GM12878 (cell line): ENCODE measurements around the gene MRPS35. TPM values are rescaled to one million over a fixed set of nuclear protein-coding genes. Genes with fewer than 3 reads are reported as not detected.

Source experiments
- ATAC-seq: fragments of 200-7000 bp; cut with Tn5 transposase; 3 replicates; pipeline ENCODE4 v1.9.1; 2020; ENCODE audit warnings: mild to moderate bottlenecking, moderate library complexity
- BruUV-seq: library from RNA; stranded (reverse); fragments of 400-500 nt; replicated peaks from 2 replicates; lab custom pipeline; 2021; lab: Mats Ljungman, UMichigan
- CTCF ChIA-PET: fragments of 300-600 bp; sonication (Branson Sonifier 250); formaldehyde crosslinking; extraction: SDS; loops from one replicate; lab custom pipeline; 2021; ENCODE audit warnings: inconsistent platforms; lab: Yijun Ruan, JAX
- POLR2A ChIA-PET: fragments of 350-600 bp; formaldehyde crosslinking; extraction: SDS; loops from one replicate; lab custom pipeline; 2021; ENCODE audit warnings: inconsistent platforms; lab: Charles Lee
- RAD21 ChIA-PET: fragments of 300-600 bp; sonication (Branson Sonifier 250); formaldehyde crosslinking; loops from one replicate; lab custom pipeline; 2023; ENCODE audit warnings: antibody characterized with exemption; ENCODE audit not compliant: unreplicated experiment; lab: Charles Lee
- SMC1A ChIA-PET: fragments of 300-600 bp; sonication (Branson Sonifier 250); formaldehyde crosslinking; loops from one replicate; lab custom pipeline; 2023; ENCODE audit not compliant: unreplicated experiment, uncharacterized antibody; lab: Charles Lee
- DNase-seq: peaks from one replicate; pipeline ENCODE4 v3.0.0-alpha.2; 2011; ENCODE audit warnings: low read depth, low spot score
- FAIRE-seq: peaks from 3 replicates; lab custom pipeline; 2011; peaks lifted over from hg19 to GRCh38; lab: Jason Lieb, UNC
- H2AFZ ChIP-seq: 2 replicates; pipeline ENCODE4 v1.6.0; 2011; ENCODE audit warnings: low read depth, low read length, control low read depth; ENCODE audit not compliant: control insufficient read depth
- H3K27ac ChIP-seq: 2 replicates; pipeline ENCODE4 v1.5.1; 2011; ENCODE audit warnings: control low read depth; ENCODE audit not compliant: control insufficient read depth, insufficient read depth
- H3K27me3 ChIP-seq, 2 experiments: replicated peaks in 1 of 2; 2 replicates each; pipeline versions ENCODE4 v1.6.0 to v1.6.1; 2011; ENCODE audit warnings: low read length in 1 of 2; ENCODE audit not compliant: control insufficient read depth in 2 of 2, insufficient read depth in 2 of 2
- H3K36me3 ChIP-seq, 2 experiments: 2 replicates each; pipeline ENCODE4 v1.5.1; 2011; ENCODE audit warnings: low read length in 1 of 2; ENCODE audit not compliant: control insufficient read depth in 2 of 2, insufficient read depth in 2 of 2
- H3K4me1 ChIP-seq: 2 replicates; pipeline ENCODE4 v1.6.1; 2011; ENCODE audit warnings: mild to moderate bottlenecking, low read length, moderate library complexity, mixed read lengths; ENCODE audit not compliant: control insufficient read depth, insufficient read depth
- H3K4me2 ChIP-seq: 2 replicates; pipeline ENCODE4 v1.6.0; 2011; ENCODE audit warnings: control low read depth; ENCODE audit not compliant: control insufficient read depth, insufficient read depth
- H3K4me3 ChIP-seq: fragments of 200-600 bp; sonication (generic); 2 replicates; pipeline ENCODE4 v1.5.1; 2016
- H3K79me2 ChIP-seq: 2 replicates; pipeline ENCODE4 v1.6.0; 2011; ENCODE audit warnings: low read length; ENCODE audit not compliant: control insufficient read depth, insufficient read depth
- H3K9ac ChIP-seq: 2 replicates; pipeline ENCODE4 v1.8.0; 2011; ENCODE audit warnings: low read length, control low read depth, mixed read lengths; ENCODE audit not compliant: control insufficient read depth, insufficient read depth
- H3K9me3 ChIP-seq: replicated peaks from 3 replicates; pipeline ENCODE4 v1.5.1; 2011; ENCODE audit warnings: mild to moderate bottlenecking, low read length; ENCODE audit not compliant: control insufficient read depth, insufficient read depth
- H4K20me1 ChIP-seq: 2 replicates; pipeline ENCODE4 v1.6.0; 2011; ENCODE audit not compliant: control insufficient read depth, insufficient read depth
- NR2F1 ChIP-seq: fragments of 450-650 bp; conservative IDR thresholded peaks from 2 replicates; pipeline ENCODE4 v1.6.1; 2017; ENCODE audit warnings: mild to moderate bottlenecking
- PAX5 ChIP-seq: IDR thresholded peaks from 2 replicates; pipeline ENCODE4 v1.6.1; 2011; ENCODE audit warnings: low read depth, low read length, borderline replicate concordance
- SP1 ChIP-seq: IDR thresholded peaks from one replicate; pipeline ENCODE4 v1.6.1; 2011; ENCODE audit warnings: low read depth, low read length
- SPI1 ChIP-seq: IDR thresholded peaks from 2 replicates; pipeline ENCODE4 v1.6.1; 2011; ENCODE audit warnings: low read depth, mild to moderate bottlenecking, low read length, moderate library complexity, borderline replicate concordance; ENCODE audit not compliant: insufficient read depth
- WGBS: methylation state at CpG from one replicate; pipeline ENCODE4 v1.1.6; 2016; ENCODE audit warnings: low lambda C conversion rate; ENCODE audit not compliant: insufficient replicate concordance, insufficient coverage; ENCODE audit errors: missing lambda C conversion rate; 5-methylcytosine and 5-hydroxymethylcytosine counted together
- in situ Hi-C: fragments of 300-500 bp; cut with MboI; formaldehyde crosslinking; loops from 9 replicates; pipeline ENCODE4 v1.14.3; 2018; ENCODE audit warnings: mixed read lengths
- intact Hi-C: fragments of 100-400 bp; cut with micrococcal nuclease; formaldehyde crosslinking; loops from one replicate; pipeline ENCODE4 v1.14.2; 2022; ENCODE audit not compliant: unreplicated experiment
- polyA plus RNA-seq, 11 experiments: library from polyadenylated mRNA; depleted of rRNA in 4 of 11; unstranded in 6 of 11; stranded (reverse) in 5 of 11; fragments of >200 nt; fragmentation: Nextera tagmentation in 4 of 11; fragmentation: Illumina TruSeq in 1 of 11; extraction: Ambion mirVana in 4 of 11; extraction: Trizol in 1 of 11; gene quantifications; 1 replicate in 1 of 11; 2 replicates in 10 of 11; pipeline versions ENCODE4 v1.2.1 to v1.2.3, GENCODE V29; 2011 to 2016; ENCODE audit warnings: inconsistent platforms in 2 of 11, missing spikeins in 2 of 11, low read depth in 1 of 11
- total RNA-seq, 4 experiments: library from RNA; depleted of rRNA in 3 of 4; stranded (reverse); fragments of >200 nt in 3 of 4; fragmentation: Illumina TruSeq in 1 of 4; extraction: Trizol in 1 of 4; gene quantifications; 2 replicates each; pipeline versions ENCODE4 v1.2.1 to v1.2.3, GENCODE V29; 2013 to 2021
- TF ChIP-seq, protein P1 (sequence below): IDR thresholded peaks from 2 replicates; pipeline ENCODE4 v1.6.1; 2012; ENCODE audit warnings: mild to moderate bottlenecking, low read depth, low read length

The MRPS35 gene
- total and polyA plus RNA-seq, 10 of the 15 experiments (the other 5 are each of a cell fraction or from before 2014, with no cell fraction given), result 45.7 to 111 (median 67.1) TPM

DNA sequence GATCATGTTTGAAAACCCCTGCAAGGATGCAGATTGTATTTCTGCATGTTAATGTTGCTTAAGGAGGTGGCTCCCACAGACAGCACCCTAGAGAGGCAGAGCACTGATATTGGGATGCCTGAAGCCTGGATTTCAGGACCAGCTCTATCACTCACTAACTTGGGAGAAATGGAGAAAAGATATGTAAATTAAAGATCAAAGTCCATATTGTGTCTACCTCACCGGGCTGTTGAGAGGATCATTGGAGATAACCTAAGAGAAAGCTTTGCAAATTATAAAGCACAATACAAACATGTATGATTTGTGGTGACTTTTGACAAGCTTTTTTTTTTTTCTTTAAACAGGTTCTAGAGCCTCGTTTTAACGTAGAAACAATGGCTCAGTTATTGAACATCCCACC is 22.0 kb upstream of the MRPS35 start:
- H3K4me3 ChIP-seq, result no peak overlapping the region
- intact Hi-C loops, result no loop called here
- H3K27me3 ChIP-seq, result no peaks in the 10 kb centered on the region
- H3K79me2 ChIP-seq, result no peaks in the 10 kb centered on the region
- no peaks in the 10 kb centered on the region for H3K4me1 ChIP-seq
- CTCF ChIA-PET, result no interaction called here
- no peak for FAIRE-seq
- no peak overlapping the region for H3K27ac ChIP-seq
- SMC1A ChIA-PET, result interaction anchor here (0.9 to 1.3 kb wide), 2 partner anchors 54 to 252 kb away, joined by 3 read pairs; no protein-coding TSS in a partner anchor
- RAD21 ChIA-PET, result no interaction called here
- BruUV-seq, result no TSS peak
- in situ Hi-C loops, result no loop called here
- no peak overlapping the region for H3K4me2 ChIP-seq
- no peak for DNase-seq
- no peak for ATAC-seq
- no peaks in the 10 kb centered on the region; a peak in 2 of 4 replicates for H3K36me3 ChIP-seq
- no peaks in the 10 kb centered on the region for H3K9me3 ChIP-seq
- TF ChIP-seq SP1 (no peak), PAX5 (no peak), SPI1 (no peak), NR2F1 (no peak)
- TF ChIP-seq, protein P1, sequence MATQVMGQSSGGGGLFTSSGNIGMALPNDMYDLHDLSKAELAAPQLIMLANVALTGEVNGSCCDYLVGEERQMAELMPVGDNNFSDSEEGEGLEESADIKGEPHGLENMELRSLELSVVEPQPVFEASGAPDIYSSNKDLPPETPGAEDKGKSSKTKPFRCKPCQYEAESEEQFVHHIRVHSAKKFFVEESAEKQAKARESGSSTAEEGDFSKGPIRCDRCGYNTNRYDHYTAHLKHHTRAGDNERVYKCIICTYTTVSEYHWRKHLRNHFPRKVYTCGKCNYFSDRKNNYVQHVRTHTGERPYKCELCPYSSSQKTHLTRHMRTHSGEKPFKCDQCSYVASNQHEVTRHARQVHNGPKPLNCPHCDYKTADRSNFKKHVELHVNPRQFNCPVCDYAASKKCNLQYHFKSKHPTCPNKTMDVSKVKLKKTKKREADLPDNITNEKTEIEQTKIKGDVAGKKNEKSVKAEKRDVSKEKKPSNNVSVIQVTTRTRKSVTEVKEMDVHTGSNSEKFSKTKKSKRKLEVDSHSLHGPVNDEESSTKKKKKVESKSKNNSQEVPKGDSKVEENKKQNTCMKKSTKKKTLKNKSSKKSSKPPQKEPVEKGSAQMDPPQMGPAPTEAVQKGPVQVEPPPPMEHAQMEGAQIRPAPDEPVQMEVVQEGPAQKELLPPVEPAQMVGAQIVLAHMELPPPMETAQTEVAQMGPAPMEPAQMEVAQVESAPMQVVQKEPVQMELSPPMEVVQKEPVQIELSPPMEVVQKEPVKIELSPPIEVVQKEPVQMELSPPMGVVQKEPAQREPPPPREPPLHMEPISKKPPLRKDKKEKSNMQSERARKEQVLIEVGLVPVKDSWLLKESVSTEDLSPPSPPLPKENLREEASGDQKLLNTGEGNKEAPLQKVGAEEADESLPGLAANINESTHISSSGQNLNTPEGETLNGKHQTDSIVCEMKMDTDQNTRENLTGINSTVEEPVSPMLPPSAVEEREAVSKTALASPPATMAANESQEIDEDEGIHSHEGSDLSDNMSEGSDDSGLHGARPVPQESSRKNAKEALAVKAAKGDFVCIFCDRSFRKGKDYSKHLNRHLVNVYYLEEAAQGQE, result no peak
- TF ChIP-seq, all 136 proteins: peak for 0
- H4K20me1 ChIP-seq, result no peaks in the 10 kb centered on the region
- WGBS, result 50% methylated on average over 3 of the region's 3 CpGs
- H2AFZ ChIP-seq, result no peak overlapping the region
- POLR2A ChIA-PET, result no interaction called here
- no peak overlapping the region for H3K9ac ChIP-seq
